Epidermal melanocyte (primary cell): Measurements from ENCODE around the gene PRR36.
"Not testable (repeated sequence)": the region's sequence is repeated elsewhere in the genome, so short reads cannot be mapped to it uniquely, and the experiment has no call there.

Source experiments
- DNase-seq: peaks from one replicate; pipeline ENCODE4 v3.0.0; 2011; ENCODE audit warnings: low spot score; ENCODE audit not compliant: insufficient read length

PRR36 gene

DNA sequence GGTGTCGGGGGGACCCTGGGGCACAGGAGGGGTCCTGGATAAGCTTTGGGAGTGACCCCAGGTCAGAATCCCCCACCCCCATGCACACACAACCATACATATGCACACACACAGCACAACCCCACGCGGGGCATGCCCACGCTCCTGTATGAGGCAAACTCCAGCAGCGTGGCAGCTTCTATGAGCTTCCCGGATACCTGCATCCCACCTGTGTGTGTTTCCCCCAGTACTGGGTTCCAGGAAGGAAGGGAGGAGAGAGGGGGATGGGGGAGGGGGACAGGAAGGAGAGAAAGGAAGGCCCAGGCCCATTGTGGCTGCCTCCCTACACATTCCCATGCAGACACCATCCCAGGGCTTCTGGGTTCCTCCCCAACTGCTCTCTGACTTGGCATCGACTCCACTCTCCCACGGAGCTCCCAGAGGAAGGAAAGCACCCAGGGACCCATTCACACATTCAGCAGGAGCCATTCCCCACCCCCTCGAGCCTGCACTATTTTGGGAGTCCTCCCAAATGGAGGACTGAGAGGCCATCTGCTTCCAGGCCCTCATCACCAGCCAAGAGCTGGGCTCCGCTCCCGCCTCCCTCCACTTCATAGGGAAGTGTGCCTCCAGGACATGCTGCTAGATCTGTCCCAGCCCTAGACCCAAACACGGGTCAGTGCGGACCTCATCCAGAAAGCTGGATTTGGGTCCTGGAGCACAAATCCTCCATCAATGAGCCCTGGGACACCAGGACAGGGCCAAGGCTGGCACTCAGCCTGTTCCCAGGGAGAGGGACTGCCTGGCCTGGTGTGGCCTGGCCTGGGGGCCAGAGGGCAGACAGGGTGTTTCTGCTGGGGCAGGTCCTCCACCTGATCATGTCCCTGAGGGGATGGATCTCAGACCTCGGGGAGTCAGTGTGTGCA lies 13.2 kb downstream of the PRR36 start:
- DNase-seq, result no peak

DNA sequence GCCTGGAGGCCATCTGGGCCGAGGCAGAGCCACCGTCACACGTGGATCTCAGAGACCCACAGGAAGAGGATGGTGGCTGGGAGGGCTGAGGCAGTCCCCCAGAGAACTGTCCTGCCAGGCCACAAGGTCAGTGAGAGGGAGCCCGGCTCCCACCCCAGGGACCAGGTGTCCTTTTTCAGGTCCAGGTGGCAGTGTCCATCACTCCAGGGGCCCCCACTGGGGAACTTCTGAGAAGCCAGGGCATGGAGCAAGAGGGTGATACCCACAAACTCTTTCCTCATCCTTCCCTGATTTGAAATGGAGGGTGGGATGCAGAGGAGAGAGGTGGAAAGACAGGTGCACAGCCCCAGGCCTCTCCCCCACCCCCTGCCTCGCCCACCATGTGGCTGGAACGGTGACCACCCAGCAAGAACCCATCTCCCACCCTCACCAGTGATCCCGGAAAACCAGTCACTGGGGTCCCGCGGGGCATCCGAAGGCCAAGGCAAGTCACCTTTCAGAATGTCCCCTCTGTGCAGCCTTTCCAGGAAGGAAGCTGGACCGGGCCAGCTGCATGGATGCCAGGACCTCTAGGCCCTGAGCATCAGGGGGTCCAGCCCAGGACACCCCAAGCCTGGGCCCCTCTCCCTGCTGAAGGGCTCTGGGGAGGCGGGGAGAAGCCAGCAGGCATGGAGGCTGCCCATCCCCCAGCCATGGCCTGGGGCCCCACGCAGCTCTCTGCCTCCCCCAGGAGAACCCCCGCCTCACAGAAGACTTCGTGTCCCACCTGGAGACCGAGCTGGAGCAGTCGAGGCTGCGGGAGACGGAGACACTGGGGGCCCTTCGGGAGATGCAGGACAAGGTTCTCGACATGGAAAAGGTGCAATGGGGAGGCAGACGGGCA lies 14.1 kb downstream of the PRR36 start:
- no peak for DNase-seq

DNA sequence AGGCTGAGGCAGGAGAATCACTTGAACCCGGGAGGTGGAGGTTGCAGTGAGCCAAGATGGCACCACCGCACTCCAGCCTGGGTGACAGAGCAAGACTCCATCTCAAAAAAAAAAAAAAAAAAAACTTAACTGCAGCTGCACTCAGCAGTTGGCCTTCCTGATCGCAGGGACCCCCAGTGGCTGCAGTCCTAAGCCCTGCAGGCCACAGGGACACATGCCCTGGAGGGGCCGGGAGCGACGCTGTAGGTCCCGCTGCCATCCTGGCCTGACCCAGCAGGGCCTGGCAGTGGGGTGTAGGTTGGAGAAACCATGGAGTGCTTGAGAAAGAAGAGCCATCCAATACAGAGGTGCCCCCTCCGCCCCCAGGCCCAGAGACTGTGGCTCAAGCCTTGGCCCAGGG lies 15.1 kb downstream of the PRR36 start:
- not testable (repeated sequence) for DNase-seq

DNA sequence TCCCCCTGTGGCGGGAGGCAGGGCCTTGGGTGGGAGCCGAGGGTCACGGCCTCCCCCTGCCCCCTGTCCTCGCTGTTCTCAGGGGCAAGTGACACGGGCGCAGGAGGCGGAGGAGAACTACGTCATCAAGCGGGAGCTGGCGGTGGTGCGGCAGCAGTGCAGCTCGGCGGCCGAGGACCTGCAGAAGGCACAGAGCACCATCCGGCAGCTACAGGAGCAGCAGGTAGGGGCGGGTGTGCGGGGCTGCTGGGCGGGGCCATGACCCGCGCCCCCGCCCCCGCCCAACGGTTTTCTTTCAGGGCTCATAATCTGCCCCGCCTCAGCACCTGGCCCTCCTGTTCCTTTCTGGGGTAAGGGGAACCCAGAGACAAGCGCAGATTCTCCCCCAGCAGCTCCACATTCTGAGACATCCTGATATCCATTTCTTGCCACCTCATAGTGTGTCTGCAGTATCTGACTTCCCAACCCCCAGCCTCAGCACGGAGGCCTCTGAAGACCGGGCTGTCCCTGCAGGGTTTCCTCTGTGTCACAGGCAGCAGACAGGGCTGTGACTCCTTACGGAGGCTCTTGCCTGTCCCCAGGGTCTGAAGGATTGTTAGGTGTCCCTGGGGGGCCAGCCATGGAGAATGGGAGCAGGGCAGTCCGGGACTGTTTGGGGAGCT lies 15.9 kb downstream of the PRR36 start:
- no peak for DNase-seq

DNA sequence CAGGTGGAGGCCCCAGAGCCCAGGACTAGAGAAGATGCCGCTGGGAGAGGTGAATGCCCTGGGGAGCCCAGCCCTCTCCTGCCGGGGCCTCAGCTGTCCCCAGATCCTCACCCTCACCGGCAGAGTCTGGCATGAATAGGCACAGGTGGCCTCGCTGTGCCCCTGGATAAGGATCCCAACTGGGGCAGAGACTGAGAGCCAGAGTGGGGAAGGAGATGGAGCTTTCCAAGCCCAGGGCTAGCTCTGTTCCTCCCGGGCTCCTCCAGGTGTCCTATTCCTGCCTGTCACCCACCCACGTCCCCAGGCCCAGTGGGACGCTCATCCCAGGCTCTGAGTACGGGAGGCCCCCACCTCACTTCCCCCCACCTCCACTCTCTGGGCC lies 16.5 kb downstream of the PRR36 start:
- no peak for DNase-seq

DNA sequence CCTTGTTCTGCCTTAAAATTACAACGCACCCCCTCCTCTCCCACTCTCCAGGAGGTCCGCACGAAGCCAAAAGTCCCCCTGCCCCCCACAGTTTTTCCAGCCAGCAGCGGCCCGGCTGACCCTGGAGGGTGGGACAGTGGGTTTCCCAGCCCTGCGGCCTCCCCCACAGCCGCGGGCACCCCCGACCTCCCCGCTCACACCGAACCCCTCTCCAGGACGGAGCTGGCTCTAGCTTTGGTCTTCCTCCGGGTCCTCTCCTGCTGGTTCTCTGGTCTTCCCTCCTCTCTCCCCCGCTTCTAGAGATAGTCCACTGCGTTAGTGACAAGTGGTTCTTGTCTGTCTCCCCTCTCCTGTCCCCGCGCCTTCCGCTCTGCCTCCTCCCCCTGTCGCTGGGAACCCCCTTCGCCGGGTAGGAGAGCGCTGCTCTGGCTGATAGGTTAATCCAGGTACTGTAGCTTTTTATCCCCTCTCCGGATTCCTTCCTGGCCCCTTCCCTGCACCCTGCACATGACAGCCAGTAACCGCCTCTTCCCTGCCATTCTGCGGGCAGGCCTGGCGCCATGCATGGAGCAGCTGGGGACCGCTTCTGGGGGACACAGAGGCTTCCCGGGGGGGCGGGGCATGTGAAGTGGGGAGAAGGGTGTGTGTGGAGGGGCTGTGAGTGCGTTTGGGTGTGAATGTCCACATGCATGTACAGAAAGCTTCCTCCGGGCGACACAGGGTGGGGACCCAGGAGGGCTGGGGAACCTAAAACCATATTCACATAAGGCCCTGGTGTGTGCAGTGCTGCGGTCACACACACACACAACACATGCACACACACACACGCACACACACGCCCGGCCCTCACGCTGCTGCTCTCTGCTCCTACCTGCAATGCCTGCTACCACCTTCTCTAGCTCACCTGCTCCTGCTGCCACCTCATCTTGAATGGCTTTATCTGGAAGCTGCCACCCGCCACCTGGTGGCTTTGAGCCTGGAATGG lies 17.2 kb downstream of the PRR36 start:
- DNase-seq, result no peak

DNA sequence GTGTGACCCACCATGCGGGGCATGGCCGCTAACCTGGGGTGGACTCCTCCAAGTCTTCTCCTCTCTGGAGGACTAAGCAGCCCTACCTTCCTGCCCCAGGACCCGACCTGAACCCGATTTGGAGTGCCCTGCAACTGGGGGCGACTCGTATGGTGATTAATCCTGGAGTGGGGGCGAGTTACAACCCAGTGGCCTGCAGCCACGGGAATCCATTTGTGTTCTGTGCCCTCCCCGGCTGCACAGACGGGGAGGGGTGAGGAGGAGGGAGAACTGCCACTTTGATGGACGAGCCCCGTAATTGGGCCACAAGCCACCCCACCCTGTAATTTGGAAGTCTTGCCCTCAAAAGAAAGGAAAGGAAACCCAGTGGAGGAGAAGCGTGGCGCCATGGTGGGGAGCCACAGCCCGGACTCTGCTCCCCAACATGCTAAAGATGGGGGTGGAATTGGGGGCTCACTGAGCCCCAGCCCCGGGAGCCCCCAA lies 18.0 kb downstream of the PRR36 start:
- DNase-seq, result no peak

DNA sequence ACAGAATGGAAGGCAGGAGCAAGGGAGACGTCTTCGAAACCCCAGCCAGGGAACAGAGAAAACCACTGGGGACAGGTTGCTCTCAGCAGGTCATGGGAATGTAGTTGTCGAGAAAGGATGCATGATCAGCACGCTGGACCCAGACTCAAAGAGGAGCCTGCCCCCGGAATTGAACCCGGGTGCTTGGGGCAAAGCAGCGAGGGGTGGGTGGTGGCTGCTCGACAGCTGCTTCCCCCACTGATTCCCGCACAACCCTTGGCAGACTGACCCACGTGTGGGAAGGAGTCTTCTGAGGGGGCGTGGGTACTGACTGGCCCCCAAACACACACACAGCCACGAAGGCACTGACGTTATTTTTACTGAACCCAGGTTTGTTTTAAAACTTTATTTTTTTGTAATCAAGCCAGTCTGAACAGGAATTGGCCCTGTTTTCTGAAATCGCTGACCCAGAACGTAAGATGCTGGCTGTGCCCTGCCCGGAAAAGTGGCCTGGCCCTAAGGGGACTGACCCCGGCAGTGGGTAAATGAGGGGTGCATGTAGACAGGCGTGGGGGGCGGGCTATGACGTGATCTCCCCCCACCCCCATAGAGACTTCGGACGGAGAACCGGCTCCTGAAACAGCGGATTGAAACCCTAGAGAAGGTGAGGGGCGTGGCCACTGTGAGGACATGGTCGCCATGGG lies 18.6 kb downstream of the PRR36 start:
- DNase-seq, result no peak

DNA sequence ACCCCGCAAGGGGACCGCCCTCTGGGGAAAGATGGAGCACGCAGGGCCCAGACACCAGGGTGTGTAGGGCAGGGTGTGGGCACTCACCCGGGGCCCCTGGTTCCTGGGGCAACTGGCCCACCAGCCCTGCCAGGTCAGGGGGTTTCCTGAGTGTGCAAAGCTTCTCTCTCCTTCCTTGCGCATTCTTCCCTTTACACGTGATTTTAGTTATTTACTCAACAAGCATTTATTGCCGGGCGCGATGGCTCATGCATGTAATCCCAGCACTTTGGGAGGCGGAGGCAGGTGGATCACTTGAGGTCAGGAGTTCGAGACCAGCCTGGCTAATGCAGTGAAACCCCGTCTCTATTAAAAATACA lies 20.4 kb downstream of the PRR36 start:
- DNase-seq, result no peak

DNA sequence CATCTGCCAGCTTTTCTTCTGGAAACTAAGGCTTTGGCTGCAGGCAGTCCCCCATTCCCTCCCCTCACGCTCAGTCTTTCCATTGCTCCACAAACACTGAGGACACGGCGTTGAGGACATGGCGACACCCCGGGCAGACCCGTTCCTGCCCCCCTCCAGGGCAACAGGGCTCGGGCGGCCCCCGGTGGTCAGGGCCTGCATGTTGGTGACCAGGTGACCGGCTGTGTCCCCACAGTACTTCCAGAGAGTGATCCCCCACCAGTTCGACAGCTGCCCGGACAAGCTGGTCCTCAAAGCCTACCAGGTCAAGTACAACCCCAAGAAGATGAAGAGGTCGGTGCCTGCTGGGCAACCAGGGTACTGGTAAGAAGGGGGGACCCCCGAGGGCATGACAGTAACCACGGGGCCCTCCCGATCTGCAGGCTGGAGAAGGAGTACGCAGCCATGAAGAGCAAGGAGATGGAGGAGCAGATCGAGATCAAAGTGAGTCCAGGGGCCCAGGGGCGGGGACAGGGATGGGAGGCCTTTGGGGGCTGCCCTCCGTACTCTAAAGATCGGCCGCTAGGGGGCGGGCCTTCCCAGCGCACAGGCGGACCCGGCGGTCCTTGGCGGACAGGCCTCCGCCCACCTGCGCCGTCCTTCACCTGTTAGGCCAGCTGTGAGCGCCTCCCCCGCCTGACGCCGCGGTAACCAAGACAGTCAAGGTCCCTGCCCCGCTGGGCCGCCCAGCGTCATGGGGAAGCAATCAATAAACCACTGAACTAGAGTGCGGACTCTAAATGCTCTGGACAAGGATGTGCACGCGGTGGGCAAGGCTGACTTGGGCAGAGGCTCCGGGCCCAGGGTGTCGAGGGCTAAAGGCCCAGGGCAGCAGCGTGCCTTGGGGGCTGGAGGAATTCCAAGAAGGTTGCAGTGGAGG lies 21.1 kb downstream of the PRR36 start:
- DNase-seq, result peak; percentile 88

DNA sequence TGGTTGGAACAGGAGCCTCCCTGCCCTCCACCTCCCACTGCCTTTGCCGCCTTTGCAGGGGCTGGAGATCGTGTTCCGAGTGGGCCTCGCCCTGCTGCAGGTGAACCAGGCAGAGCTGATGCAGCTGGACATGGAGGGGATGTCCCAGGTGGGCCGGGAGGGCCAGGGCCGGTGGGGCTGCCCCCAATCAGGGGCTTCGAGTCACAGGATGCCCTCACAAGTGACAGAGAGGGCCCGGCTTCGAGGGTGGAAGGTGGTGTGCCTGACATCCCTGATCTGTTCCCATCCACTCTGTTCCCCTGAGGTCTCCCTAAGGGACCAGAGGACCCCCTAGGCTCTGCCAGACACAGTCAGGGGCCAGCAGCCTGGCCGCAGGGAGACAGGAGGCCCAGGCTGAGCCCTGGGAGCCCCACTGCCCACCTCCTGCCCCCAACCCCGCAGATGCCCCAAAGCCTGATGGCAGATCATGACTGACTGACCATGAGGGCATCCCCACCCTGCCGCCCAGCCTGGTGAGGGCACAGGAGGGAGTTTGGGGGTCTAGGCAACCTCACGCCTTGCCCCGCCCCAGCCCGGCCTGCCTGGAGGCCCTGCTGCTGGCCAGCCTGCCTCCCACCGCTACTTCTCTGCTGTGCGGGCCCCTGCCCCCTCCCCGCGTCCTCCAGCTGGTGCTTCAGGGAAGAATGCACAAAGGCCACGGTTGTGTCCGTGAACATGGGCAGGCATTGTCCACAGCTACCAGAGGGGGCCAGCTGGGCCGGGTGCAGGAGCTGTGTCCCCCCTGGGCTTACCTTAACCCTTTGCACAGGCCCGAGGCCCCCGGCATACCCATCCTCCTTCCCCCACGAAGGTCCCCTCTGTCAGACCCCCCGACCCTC lies 22.3 kb downstream of the PRR36 start:
- peak; percentile 90 for DNase-seq

DNA sequence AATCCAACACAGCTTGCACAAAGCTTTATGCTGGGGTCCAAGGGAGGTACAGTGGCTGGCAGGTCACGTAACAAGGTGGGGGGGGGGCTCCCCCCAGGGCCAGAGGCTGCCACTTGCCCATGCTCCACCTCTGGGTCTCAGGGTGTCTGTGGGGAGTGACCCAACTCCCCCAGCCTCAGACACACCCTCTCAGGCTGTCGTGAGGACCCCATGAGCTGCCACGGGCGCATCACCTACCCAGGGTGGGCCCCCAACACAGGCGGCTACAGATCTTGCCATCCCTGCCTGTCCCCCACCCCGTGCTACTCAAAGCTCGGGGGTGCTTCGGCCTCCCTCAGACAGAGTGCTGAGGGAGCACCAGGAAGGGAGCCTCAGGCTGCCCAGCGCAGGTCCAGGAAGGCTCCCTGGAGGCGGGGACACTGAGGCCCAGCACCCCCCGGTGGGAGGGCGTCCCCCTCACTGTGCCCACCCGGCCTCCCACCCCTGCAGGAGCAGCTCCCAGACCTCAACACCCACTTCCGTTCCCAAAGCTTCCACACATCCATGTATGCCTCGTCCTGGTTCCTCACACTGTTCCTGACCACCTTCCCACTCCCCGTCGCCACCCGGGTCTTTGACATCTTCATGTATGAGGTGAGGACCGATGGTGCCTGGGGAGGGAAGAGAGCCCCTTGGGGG lies 23.1 kb downstream of the PRR36 start:
- no peak for DNase-seq

DNA sequence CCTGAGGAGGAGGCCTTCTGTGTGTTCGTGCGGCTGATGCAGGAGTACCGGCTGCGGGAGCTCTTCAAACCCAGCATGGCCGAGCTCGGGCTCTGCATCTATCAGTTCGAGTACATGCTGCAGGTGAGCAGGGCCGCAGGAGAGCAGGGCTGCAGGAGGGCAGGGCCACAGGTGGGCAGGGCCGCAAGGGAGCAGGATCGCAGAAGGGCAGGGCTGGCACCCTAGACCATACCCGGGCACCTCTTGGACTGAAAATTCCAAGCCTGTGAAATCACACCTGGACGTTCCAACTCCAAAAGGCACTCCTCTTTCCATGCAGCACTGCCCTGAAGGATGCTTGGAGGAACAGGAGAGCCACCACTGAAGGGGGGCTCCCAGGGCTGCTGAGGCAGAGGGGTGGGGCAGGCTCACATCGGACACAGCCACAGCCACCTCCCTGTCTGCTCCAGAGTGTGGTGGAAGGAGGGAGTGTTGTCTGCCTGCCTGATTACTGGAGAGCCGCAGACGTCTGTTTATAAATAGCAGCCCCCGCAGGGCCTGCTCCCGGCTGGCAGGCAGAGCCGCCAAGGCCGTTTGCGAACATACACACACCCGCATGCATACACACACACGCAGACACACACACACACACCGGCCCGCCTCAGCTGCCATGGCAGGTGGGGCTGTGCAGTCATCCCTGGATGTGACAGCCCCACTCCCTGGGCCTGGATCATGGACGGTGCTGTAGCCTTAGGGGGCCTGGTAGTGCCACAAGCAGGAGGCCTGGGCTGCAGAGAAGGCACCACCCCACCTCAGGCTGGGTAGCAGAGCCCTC lies 24.0 kb downstream of the PRR36 start:
- no peak for DNase-seq

DNA sequence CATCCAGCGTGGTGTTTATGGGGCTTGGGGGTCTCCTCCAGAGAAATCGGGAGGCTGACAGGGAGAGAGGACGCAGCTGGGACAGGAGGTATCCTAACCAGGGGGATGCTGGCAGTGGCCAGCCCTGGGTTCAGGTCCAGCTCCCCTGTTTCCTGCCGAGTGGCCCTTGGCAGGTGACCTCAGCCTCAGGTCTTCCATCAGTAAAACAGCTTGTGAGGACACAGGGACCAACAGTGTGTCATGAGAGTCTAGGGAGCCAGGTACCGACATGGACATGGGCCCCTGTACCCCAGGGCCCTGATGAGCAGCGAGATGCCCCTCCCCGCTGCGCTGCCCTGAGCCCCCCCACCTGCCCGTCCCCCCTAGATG lies 24.6 kb downstream of the PRR36 start:
- no peak for DNase-seq

DNA sequence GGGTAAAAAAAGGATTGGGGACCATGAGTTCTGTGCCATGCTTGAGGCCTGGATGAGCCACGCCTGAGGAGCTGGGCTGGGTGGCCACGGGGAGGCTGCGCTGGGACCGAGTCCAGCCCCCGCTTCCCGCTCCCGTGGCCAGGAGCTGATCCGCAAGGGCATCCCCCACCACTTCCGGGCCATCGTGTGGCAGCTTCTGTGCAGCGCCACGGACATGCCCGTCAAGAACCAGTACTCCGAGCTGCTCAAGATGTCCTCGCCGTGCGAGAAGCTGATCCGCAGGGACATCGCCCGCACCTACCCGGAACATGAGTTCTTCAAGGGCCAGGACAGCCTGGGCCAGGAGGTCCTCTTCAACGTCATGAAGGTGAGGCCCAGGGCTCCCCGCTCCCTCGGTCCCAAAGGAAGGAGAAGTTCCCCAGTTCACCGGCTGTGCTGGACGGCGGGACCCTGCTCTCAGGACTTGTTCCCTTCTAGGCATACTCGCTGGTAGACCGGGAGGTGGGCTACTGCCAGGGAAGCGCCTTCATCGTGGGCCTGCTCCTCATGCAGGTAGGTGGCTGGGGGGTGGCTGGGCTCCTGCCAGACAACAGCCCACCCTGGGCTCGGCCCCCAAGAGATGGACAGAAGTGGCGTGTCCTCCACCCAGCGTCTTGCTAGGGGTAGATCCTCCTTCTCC lies 25.3 kb downstream of the PRR36 start:
- no peak for DNase-seq

DNA sequence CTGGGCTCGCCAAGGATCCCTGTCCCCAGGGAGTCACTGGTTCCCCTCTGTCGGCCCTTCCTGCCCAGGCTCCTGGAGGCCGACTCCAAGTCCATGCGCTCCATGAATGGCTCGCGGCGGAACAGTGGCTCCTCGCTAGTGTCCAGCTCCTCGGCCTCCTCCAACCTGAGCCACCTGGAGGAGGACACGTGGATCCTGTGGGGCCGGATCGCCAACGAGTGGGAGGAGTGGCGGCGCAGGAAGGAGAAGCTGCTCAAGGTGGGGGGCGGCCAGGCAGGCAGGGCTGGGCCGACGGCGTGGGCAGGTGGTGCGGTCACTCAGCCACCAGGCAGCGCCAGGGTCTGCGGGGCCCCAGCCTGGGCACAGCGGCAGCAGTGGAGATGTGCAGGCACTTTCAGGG lies 26.5 kb downstream of the PRR36 start:
- DNase-seq, result no peak
